CD8-positive, alpha-beta memory T cell (primary cell): Measurements from ENCODE around the gene GXYLT1. TPM values are rescaled to one million over a fixed set of nuclear protein-coding genes. Genes with fewer than 3 reads are reported as not detected.

Experiments used
- polyA plus RNA-seq: library from polyadenylated mRNA; unstranded; fragments of 300-500 nt; fragmentation: Illumina TruSeq; gene quantifications from one replicate; pipeline ENCODE4 v1.2.3, GENCODE V29; 2021
- total RNA-seq, 2 experiments: library from RNA; stranded (reverse); gene quantifications; one replicate each; pipeline ENCODE4 v1.2.3, GENCODE V29; 2021

GXYLT1 gene
- total and polyA plus RNA-seq, 3 experiments from 2014 or later: 2.8 to 13.2 (median 11.6) TPM

Other genes starting within 250 kb of the GXYLT1 start
- 10 to 100 TPM; 36.2 to 37.8 TPM for gene YAF2, start 93.4 kb upstream of the GXYLT1 start, total RNA-seq
- 26.3 TPM for gene YAF2, start 93.4 kb upstream of the GXYLT1 start, polyA plus RNA-seq
- gene ZCRB1, start 181.2 kb upstream of the GXYLT1 start, total RNA-seq: 10 to 100 TPM; 78.1 to 79.9 TPM
- 89.1 TPM for gene ZCRB1, start 181.2 kb upstream of the GXYLT1 start, polyA plus RNA-seq
- gene PPHLN1, start 181.3 kb upstream of the GXYLT1 start, total RNA-seq: 10 to 100 TPM; 75.8 to 76.3 TPM
- 151 TPM for gene PPHLN1, start 181.3 kb upstream of the GXYLT1 start, polyA plus RNA-seq